PFSK-1 (cell line): Measurements from ENCODE around the gene SSH2.

Experiments used
- POLR2AphosphoS5 ChIP-seq: IDR thresholded peaks from 2 replicates; pipeline ENCODE4 v1.6.1; 2012; ENCODE audit warnings: low read depth, mild to moderate bottlenecking, control low read depth, low read length, moderate library complexity
- REST ChIP-seq, 2 experiments: IDR thresholded peaks; 2 replicates each; pipeline versions ENCODE4 v1.6.1 to v1.8.0; 2011 to 2012; ENCODE audit warnings: low read depth in 2 of 2, low read length in 2 of 2, control low read depth in 1 of 2, inconsistent platforms in 1 of 2, mild to moderate bottlenecking in 1 of 2, moderate library complexity in 1 of 2; ENCODE audit not compliant: insufficient read depth in 1 of 2
- SIN3A ChIP-seq: IDR thresholded peaks from 2 replicates; pipeline ENCODE4 v1.6.1; 2012; ENCODE audit warnings: mild to moderate bottlenecking, low read length, moderate library complexity, borderline replicate concordance; ENCODE audit not compliant: insufficient read depth
- TAF1 ChIP-seq: IDR thresholded peaks from 2 replicates; pipeline ENCODE4 v1.6.1; 2012; ENCODE audit warnings: low read length, control low read depth, borderline replicate concordance; ENCODE audit not compliant: insufficient read depth

GRCh38 chr17:29776026-29776425, 154.0 kb downstream of the SSH2 start:
- TF ChIP-seq TAF1 (no peak), POLR2AphosphoS5 (no peak), SIN3A (no peak), REST (IDR thresholded peaks at IDR 0.05; ENCODE audit: insufficient read depth in 1 of 2, low read depth in 2 of 2, low read length in 2 of 2) (no peak)
